Limb (tissue), 2 donors: ENCODE measurements around the gene ARHGAP11A.
A peak's percentile ranks its signal among the peaks of the same experiment; 100 is the strongest.

Experiments
- DNase-seq, 2 donors: peaks; one replicate each; pipeline ENCODE4 v3.0.0-alpha.2; 2016; ENCODE audit errors: extremely low spot score in 2 of 2

The ARHGAP11A gene

GRCh38 chr15:32656496-32656895, 41.2 kb downstream of the ARHGAP11A start:
- peak in 1 of 2 donors; percentile 17 for DNase-seq

GRCh38 chr15:32657198-32657883, 42.0 kb downstream of the ARHGAP11A start:
- no peak for DNase-seq

- no peak for DNase-seq
Observed at GRCh38 chr15:32657941-32658340, 42.6 kb downstream of the ARHGAP11A start.

- DNase-seq, result no peak
Observed at GRCh38 chr15:32659340-32660155, 44.2 kb downstream of the ARHGAP11A start.

- DNase-seq, result no peak
Observed at GRCh38 chr15:32663671-32664070, 48.4 kb downstream of the ARHGAP11A start.

GRCh38 chr15:32664796-32665195, 49.5 kb downstream of the ARHGAP11A start:
- DNase-seq, result no peak

GRCh38 chr15:32667321-32667720, 52.0 kb downstream of the ARHGAP11A start:
- no peak for DNase-seq

- DNase-seq, result no peak
Observed at GRCh38 chr15:32668942-32669341, 53.6 kb downstream of the ARHGAP11A start.

- DNase-seq, result no peak
Observed at GRCh38 chr15:32669896-32670611, 54.8 kb downstream of the ARHGAP11A start.

- no peak for DNase-seq
Observed at GRCh38 chr15:32670623-32671022, 55.3 kb downstream of the ARHGAP11A start.

- DNase-seq, result peak in 1 of 2 donors; percentile 33
Observed at GRCh38 chr15:32671339-32672325, 56.3 kb downstream of the ARHGAP11A start.

- DNase-seq, result no peak
Observed at GRCh38 chr15:32674681-32675080, 59.4 kb downstream of the ARHGAP11A start.

- no peak for DNase-seq
Observed at GRCh38 chr15:32675466-32675865, 60.2 kb downstream of the ARHGAP11A start.

- no peak for DNase-seq
Observed at GRCh38 chr15:32676169-32676568, 60.9 kb downstream of the ARHGAP11A start.

GRCh38 chr15:32677238-32677750, 62.0 kb downstream of the ARHGAP11A start:
- DNase-seq, result no peak

- DNase-seq, result no peak
Observed at GRCh38 chr15:32679298-32679690, 64.0 kb downstream of the ARHGAP11A start.

- DNase-seq, result no peak
Observed at GRCh38 chr15:32682569-32682968, 67.3 kb downstream of the ARHGAP11A start.

- DNase-seq, result no peak
Observed at GRCh38 chr15:32682977-32683630, 67.8 kb downstream of the ARHGAP11A start.

GRCh38 chr15:32683906-32684584, 68.7 kb downstream of the ARHGAP11A start:
- no peak for DNase-seq

GRCh38 chr15:32685576-32685975, 70.3 kb downstream of the ARHGAP11A start:
- DNase-seq, result no peak
